Stimulated activated CD4-positive, alpha-beta T cell treated with anti-CD3 and anti-CD28 coated beads, Interleukin-4, amount 100 ng/mL, for 4 hours (primary cell): Measurements from ENCODE around the gene GBE1.
"Not testable (repeated sequence)": the region's sequence is repeated elsewhere in the genome, so short reads cannot be mapped to it uniquely, and the experiment has no call there.

Experiments used
- DNase-seq, 2 experiments: peaks; one replicate each; pipeline ENCODE4 v3.0.0-alpha.2; 2020

Gene GBE1

GRCh38 chr3:81760924-81761903 lies at the start of gene GBE1:
GBE1 (minus strand) TSS chr3:81761645; CDS start chr3:81761517, 128 bp downstream.
- peak; percentile 81 to 83 for DNase-seq

GRCh38 chr3:81808900-81809299 lies 47.5 kb upstream of the GBE1 start:
- DNase-seq = no peak

- DNase-seq = no peak
Measured at GRCh38 chr3:81799403-81799802, 38.0 kb upstream of the GBE1 start.

- DNase-seq = no peak
Measured at GRCh38 chr3:81793410-81793809, 32.0 kb upstream of the GBE1 start.

GRCh38 chr3:81790117-81790516 lies 28.7 kb upstream of the GBE1 start:
- DNase-seq = no peak

GRCh38 chr3:81789691-81790090 lies 28.2 kb upstream of the GBE1 start:
- no peak for DNase-seq

GRCh38 chr3:81788610-81789009 lies 27.2 kb upstream of the GBE1 start:
- no peak for DNase-seq

- no peak for DNase-seq
Measured at GRCh38 chr3:81788044-81788443, 26.6 kb upstream of the GBE1 start.

- no peak for DNase-seq
Measured at GRCh38 chr3:81782585-81782984, 21.1 kb upstream of the GBE1 start.

GRCh38 chr3:81778678-81779182 lies 17.3 kb upstream of the GBE1 start:
- no peak for DNase-seq

- no peak for DNase-seq
Measured at GRCh38 chr3:81776643-81777042, 15.2 kb upstream of the GBE1 start.

- DNase-seq = no peak
Measured at GRCh38 chr3:81770710-81771109, 9.3 kb upstream of the GBE1 start.

- DNase-seq = no peak
Measured at GRCh38 chr3:81769299-81769698, 7.9 kb upstream of the GBE1 start.

- not testable (repeated sequence) for DNase-seq
Measured at GRCh38 chr3:81767250-81767859, 5.9 kb upstream of the GBE1 start.

- DNase-seq = no peak
Measured at GRCh38 chr3:81765400-81765799, 4.0 kb upstream of the GBE1 start.

- DNase-seq = no peak
Measured at GRCh38 chr3:81764665-81765064, 3.2 kb upstream of the GBE1 start.

- DNase-seq = no peak
Measured at GRCh38 chr3:81764002-81764401, 2.6 kb upstream of the GBE1 start.

GRCh38 chr3:81763001-81763400 lies 1.6 kb upstream of the GBE1 start:
- no peak for DNase-seq

GRCh38 chr3:81761904-81762580 lies 597 bp upstream of the GBE1 start:
- DNase-seq = no peak

GRCh38 chr3:81760215-81760614 lies 1.2 kb downstream of the GBE1 start:
- no peak for DNase-seq

- not testable (repeated sequence) for DNase-seq
Measured at GRCh38 chr3:81758771-81759170, 2.7 kb downstream of the GBE1 start.

GRCh38 chr3:81758275-81758674 lies 3.2 kb downstream of the GBE1 start:
- no peak for DNase-seq

- no peak for DNase-seq
Measured at GRCh38 chr3:81753416-81754027, 7.9 kb downstream of the GBE1 start.
